Gastroesophageal sphincter (tissue), 4 donors: ENCODE measurements around the gene PTDSS2. TPM values are rescaled to one million over a fixed set of nuclear protein-coding genes. Genes with fewer than 3 reads are reported as not detected.
"Not testable (repeated sequence)": the region's sequence is repeated elsewhere in the genome, so short reads cannot be mapped to it uniquely, and the experiment has no call there.

Experiments used
- ATAC-seq: fragments of 150-250 bp; one replicate; pipeline ENCODE4 v1.9.1; 2016; ENCODE audit warnings: mild to moderate bottlenecking, moderate library complexity
- H3K27ac ChIP-seq, 4 donors: fragments of 200-600 bp; sonication (generic) in 3 of 4; 1 replicate in 3 of 4; 2 replicates in 1 of 4; pipeline ENCODE4 v1.5.1; 2016 to 2019
- H3K27me3 ChIP-seq: fragments of 200-600 bp; sonication (generic); one replicate; pipeline ENCODE4 v1.5.1; 2019
- H3K36me3 ChIP-seq, 2 donors: fragments of 200-600 bp; sonication (generic); one replicate each; pipeline ENCODE4 v1.5.1; 2019; ENCODE audit warnings: control low read depth in 1 of 2
- H3K4me1 ChIP-seq, 3 donors: fragments of 200-600 bp; sonication (generic); 1 replicate in 2 of 3; 2 replicates in 1 of 3; pipeline ENCODE4 v1.5.1; 2016 to 2019; ENCODE audit warnings: control low read depth in 2 of 3
- H3K4me3 ChIP-seq, 2 donors: fragments of 200-600 bp; sonication (generic); one replicate each; pipeline ENCODE4 v1.5.1; 2019; ENCODE audit warnings: mild to moderate bottlenecking in 1 of 2, moderate library complexity in 1 of 2
- H3K9me3 ChIP-seq, 3 donors: fragments of 200-600 bp; sonication (generic); one replicate each; pipeline ENCODE4 v1.5.1; 2017 to 2019; ENCODE audit warnings: control low read depth in 2 of 3
- CTCF ChIP-seq, 4 experiments: fragments of 200-600 bp in 2 of 4; fragments of 450-650 bp in 2 of 4; sonication (generic) in 1 of 4; IDR thresholded peaks; one replicate each; pipeline ENCODE4 v1.5.1; 2017 to 2019; ENCODE audit warnings: antibody characterized with exemption in 4 of 4, mild to moderate bottlenecking in 2 of 4, moderate library complexity in 2 of 4
- EP300 ChIP-seq: sonication (generic); formaldehyde crosslinking; IDR thresholded peaks from one replicate; pipeline ENCODE4 v1.6.1; 2017; ENCODE audit warnings: antibody characterized with exemption, mild to moderate bottlenecking
- POLR2A ChIP-seq, 2 donors: fragments of 450-650 bp; IDR thresholded peaks; one replicate each; pipeline ENCODE4 v1.6.1; 2017; ENCODE audit warnings: antibody characterized with exemption in 2 of 2, mild to moderate bottlenecking in 2 of 2, moderate library complexity in 1 of 2
- POLR2AphosphoS5 ChIP-seq: sonication (generic); formaldehyde crosslinking; IDR thresholded peaks from one replicate; pipeline ENCODE4 v1.6.1; 2017; ENCODE audit warnings: antibody characterized with exemption
- whole genome bisulfite sequencing, 2 donors: methylation state at CpG; one replicate each; pipeline ENCODE4 v1.1.5; 2018; ENCODE audit warnings: low coverage in 1 of 2; 5-methylcytosine and 5-hydroxymethylcytosine counted together
- total RNA-seq, 4 donors: library from RNA; depleted of rRNA; stranded (reverse); fragments of >200 nt; gene quantifications; one replicate each; pipeline ENCODE4 v1.1.0, GENCODE V29; 2016

Gene PTDSS2
- total RNA-seq, 4 donors from 2014 or later: 23.4 to 55.9 (median 43.1) TPM

DNA sequence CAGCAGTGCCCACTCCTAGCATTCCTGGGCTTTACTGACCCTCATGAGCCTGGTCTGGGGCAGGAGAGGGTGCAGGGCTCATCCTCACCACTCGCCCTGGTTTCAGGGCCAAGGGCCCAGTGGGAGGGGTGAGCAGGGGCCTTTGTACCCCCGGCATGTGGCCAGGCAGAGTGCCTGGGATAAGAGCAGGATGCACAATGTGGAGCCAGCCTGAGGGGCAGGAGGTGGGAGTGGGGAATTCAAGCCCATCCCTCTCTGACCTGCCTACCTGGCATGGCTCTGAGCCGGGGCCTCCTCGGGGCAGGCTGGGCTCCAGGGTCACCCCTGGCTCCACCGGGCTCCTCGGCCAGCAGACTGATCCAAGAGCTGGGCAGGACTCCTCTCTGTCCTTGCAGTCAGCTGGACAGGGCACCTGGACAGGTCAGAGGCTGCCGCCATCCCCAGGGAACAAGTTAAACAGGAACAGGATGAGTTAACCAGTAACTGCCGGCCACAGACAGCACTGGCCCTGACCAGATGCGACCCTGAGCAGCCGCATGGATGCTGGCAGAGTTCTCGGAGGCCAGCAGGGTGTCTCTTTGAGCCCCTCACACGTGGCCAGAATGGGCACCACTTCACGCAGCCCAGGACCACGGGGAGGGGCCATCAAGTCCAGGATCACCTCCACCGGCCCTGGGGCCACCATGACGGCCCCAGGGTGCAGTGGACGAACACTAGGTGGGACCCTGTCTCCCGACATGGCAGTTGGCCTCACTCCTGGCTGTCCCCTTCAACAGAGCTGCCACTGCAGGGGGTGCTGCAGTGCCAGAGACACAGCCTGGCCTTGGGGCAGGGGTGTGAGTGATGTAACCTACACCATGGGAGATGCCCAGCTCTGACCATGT is 40.2 kb upstream of the PTDSS2 start:
- Histone ChIP-seq H3K4me3 (no peak overlapping the region), H3K4me1 (peaks cover 0 to 26% (median 12%) of the 10 kb centered on the region in 3 donors), H3K9me3 (no peaks in the 10 kb centered on the region), H3K36me3 (no peaks in the 10 kb centered on the region), H3K27me3 (peaks cover 22% of the 10 kb centered on the region), H3K27ac (no peak overlapping the region)
- no CpG with 5 or more reads among the region's 18 CpGs for WGBS, 2 donors
- TF ChIP-seq POLR2A (IDR thresholded peaks at IDR 0.05): no peak
- TF ChIP-seq CTCF (IDR thresholded peaks at IDR 0.05): no peak
- no peak for TF ChIP-seq POLR2AphosphoS5
- TF ChIP-seq EP300: no peak
- no peak for ATAC-seq

DNA sequence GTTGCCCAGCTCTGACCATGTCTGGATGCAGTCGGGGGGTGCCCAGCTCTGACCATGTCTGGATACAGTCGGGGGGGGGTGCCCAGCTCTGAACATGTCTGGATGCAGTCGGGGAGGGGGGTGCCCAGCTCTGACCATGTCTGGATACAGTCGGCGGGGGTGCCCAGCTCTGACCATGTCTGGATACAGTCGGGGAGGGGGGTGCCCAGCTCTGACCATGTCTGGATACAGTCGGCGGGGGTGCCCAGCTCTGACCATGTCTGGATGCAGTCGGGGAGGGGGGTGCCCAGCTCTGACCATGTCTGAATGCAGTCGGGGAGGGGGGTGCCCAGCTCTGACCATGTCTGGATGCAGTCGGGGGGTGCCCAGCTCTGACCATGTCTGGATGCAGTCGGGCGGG is 39.4 kb upstream of the PTDSS2 start:
- H3K9me3 ChIP-seq, H3K27ac ChIP-seq, ATAC-seq, H3K36me3 ChIP-seq, H3K4me3 ChIP-seq: not testable (repeated sequence)
- peaks cover 30% of the 10 kb centered on the region for H3K27me3 ChIP-seq
- whole genome bisulfite sequencing, 2 donors: no CpG with 5 or more reads among the region's 13 CpGs
- H3K4me1 ChIP-seq: peaks cover 0 to 22% (median 12%) of the 10 kb centered on the region in 3 donors

DNA sequence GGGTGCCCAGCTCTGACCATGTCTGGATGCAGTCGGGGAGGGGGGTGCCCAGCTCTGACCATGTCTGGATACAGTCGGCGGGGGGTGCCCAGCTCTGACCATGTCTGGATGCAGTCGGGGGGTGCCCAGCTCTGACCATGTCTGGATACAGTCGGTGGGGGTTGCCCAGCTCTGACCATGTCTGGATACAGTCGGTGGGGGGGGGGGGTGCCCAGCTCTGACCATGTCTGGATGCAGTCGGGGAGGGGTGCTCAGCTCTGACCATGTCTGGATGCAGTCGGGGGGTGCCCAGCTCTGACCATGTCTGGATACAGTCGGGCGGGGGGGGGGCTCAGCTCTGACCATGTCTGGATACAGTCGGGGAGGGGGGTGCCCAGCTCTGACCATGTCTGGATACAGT is 38.6 kb upstream of the PTDSS2 start:
- Histone ChIP-seq H3K4me1 (peaks cover 0 to 22% (median 4%) of the 10 kb centered on the region in 3 donors), H3K27me3 (peaks cover 39% of the 10 kb centered on the region)
- not testable (repeated sequence) for H3K36me3 ChIP-seq, H3K9me3 ChIP-seq, ATAC-seq, H3K27ac ChIP-seq, H3K4me3 ChIP-seq
- no CpG with 5 or more reads among the region's 11 CpGs for WGBS, 2 donors

DNA sequence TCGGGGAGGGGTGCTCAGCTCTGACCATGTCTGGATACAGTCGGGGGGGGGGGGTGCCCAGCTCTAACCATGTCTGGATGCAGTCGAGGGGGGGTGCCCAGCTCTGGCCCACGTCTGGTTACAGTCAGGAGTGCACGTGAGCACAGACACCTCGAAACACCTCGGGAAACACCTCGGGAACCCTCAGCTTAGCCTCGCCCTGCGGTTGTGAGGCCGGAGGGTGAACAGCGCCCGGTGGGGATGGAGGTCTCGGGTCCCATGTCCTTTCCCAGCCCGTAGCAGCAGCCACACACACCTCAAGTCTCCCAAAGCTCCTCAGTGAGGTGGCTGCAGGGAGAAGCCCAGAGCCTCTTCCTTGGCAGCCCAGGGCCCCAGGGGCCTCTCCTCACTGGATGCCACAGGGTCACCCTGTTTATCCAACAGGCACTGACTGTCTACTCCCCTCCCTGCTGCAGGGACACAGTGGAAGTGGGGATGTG is 37.4 kb upstream of the PTDSS2 start:
- Histone ChIP-seq H3K9me3 (no peaks in the 10 kb centered on the region), H3K36me3 (no peaks in the 10 kb centered on the region), H3K27me3 (peaks cover 50% of the 10 kb centered on the region), H3K4me3 (no peak overlapping the region), H3K27ac (no peak overlapping the region), H3K4me1 (peaks cover 0 to 26% (median 4%) of the 10 kb centered on the region in 3 donors)
- no peak for ATAC-seq
- 40% methylated on average over 3 of the region's 15 CpGs; no CpG with 5 or more reads in 1 of the 2 donors for WGBS, 2 donors
- no peak for TF ChIP-seq EP300
- TF ChIP-seq CTCF (IDR thresholded peaks at IDR 0.05): no peak
- no peak for TF ChIP-seq POLR2AphosphoS5
- TF ChIP-seq POLR2A (IDR thresholded peaks at IDR 0.05): no peak

DNA sequence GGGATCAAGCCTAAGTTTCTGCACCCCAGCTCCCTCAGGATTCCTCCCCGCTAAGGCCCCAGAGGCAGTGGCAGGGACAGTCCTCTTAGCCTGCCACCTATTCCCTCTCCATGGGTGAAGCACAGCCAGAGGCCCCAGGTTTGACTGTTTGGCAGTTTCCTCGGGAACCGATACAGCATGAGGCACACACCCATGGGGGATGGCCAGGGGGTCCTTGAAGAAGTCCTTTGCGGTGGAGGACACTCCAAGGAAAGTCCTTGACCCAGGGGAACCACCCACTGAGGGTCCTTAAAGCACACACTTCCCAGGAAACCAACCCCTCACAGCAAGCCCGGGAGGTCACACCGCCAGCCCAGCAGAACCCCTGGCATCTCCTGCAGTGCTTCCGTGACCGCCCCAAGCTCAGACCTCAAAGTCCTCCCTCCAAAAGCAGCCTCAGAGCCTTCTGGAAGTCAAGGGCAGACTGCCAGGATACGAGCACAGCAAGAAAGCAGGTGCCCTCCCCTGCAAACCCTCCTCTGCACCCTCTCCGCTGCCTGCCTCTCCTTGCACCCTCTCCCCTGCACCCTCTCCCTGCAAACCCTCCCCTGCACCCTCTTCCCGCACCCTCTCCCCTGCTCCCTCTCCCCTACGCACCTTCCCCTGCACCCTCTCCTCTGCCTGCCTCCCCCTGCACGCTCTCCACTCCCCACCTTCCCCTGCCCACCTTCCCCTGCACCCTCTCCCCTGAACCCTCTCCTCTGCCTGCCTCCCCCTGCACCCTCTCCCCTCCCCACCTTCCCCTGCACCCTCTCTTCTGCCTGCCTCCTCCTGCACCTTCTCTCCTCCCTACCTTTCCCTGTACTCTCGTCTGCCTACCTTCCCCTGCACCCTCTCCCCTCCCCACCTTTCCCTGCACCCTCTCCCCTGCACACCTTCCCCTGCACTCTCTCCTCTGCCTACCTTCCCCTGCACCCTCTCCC is 36.7 kb upstream of the PTDSS2 start:
- TF ChIP-seq POLR2AphosphoS5 (no peak), EP300 (no peak), POLR2A (IDR thresholded peaks at IDR 0.05) (no peak), CTCF (IDR thresholded peaks at IDR 0.05) (no peak)
- no peak overlapping the region for H3K27ac ChIP-seq
- H3K4me3 ChIP-seq: peak overlapping the region in 1 of 2 donors; percentile 2
- H3K27me3 ChIP-seq: peaks cover 57% of the 10 kb centered on the region
- no peak for ATAC-seq
- WGBS, 2 donors: 38 to 42% methylated on average over 3 to 4 of the region's 14 CpGs
- no peaks in the 10 kb centered on the region for H3K36me3 ChIP-seq
- H3K9me3 ChIP-seq: no peaks in the 10 kb centered on the region
- H3K4me1 ChIP-seq: peaks cover 0 to 25% (median 4%) of the 10 kb centered on the region in 3 donors
